Measurements from ENCODE around the gene PIK3AP1.

DNA sequence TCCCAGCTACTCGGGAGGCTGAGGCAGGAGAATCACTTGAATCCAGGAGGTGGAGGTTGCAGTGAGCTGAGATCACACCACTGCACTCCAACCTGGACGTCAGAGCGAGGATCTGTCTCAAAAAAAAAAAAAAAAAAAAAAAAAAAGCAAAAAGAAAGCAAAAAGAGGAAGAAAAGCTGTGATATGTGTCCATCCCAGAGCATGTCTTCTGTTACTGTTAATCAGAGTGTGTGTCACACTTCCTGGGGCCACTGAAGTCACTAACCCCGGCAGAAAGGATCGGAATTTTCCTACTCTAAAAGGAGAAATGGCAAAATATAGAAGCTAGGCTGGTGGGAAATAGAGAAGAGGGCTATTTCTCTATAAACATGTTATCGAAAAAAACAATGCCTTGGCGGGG lies 11.9 kb downstream of the PIK3AP1 start:
- TF ChIP-seq, protein P1, sequence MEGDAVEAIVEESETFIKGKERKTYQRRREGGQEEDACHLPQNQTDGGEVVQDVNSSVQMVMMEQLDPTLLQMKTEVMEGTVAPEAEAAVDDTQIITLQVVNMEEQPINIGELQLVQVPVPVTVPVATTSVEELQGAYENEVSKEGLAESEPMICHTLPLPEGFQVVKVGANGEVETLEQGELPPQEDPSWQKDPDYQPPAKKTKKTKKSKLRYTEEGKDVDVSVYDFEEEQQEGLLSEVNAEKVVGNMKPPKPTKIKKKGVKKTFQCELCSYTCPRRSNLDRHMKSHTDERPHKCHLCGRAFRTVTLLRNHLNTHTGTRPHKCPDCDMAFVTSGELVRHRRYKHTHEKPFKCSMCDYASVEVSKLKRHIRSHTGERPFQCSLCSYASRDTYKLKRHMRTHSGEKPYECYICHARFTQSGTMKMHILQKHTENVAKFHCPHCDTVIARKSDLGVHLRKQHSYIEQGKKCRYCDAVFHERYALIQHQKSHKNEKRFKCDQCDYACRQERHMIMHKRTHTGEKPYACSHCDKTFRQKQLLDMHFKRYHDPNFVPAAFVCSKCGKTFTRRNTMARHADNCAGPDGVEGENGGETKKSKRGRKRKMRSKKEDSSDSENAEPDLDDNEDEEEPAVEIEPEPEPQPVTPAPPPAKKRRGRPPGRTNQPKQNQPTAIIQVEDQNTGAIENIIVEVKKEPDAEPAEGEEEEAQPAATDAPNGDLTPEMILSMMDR (IDR thresholded peaks at IDR 0.05), result no peak
- TF ChIP-seq POLR2A (IDR thresholded peaks at IDR 0.05) (no peak), POLR2AphosphoS5 (IDR thresholded peaks at IDR 0.05) (no peak)

Measured in prostate gland (tissue), 2 donors.